Naive thymus-derived CD8-positive, alpha-beta T cell (primary cell): ENCODE data around the gene PFN4. TPM values are rescaled to one million over a fixed set of nuclear protein-coding genes. Genes with fewer than 3 reads are reported as not detected.
"Not testable (repeated sequence)": the region's sequence is repeated elsewhere in the genome, so short reads cannot be mapped to it uniquely, and the experiment has no call there.

Experiments
- ATAC-seq, 2 donors: fragments of 150-1000 bp; cut with Tn5 transposase in 1 of 2; sonication (Bioruptor Pico), chemical (Tn5 transposase) in 1 of 2; 1 replicate in 1 of 2; 2 replicates in 1 of 2; pipeline ENCODE4 v1.10.0; 2021; ENCODE audit warnings: mild to moderate bottlenecking in 2 of 2, moderate library complexity in 2 of 2
- POLR2A ChIA-PET: fragments of 350-600 bp; sonication (Branson Sonifier 250); formaldehyde crosslinking; loops from one replicate; lab custom pipeline; 2021; ENCODE audit warnings: antibody characterized with exemption; lab: Charles Lee
- DNase-seq, 10 donors: peaks; one replicate each; pipeline versions ENCODE4 v3.0.0 to v3.0.0-alpha.2; 2020 to 2022
- H3K27ac Mint-ChIP-seq, 10 donors: one replicate each; pipeline ENCODE4 v1.8.0; 2020 to 2022; ENCODE audit warnings: mild to moderate bottlenecking in 10 of 10, mixed read lengths in 10 of 10, moderate library complexity in 4 of 10, inconsistent platforms in 1 of 10
- H3K27me3 Mint-ChIP-seq, 5 donors: one replicate each; pipeline ENCODE4 v1.8.0; 2021 to 2022; ENCODE audit warnings: mixed read lengths in 5 of 5
- H3K36me3 Mint-ChIP-seq, 3 donors: one replicate each; pipeline ENCODE4 v1.8.0; 2020 to 2022; ENCODE audit warnings: mixed read lengths in 3 of 3, mild to moderate bottlenecking in 2 of 3, inconsistent platforms in 1 of 3
- H3K4me1 Mint-ChIP-seq, 4 donors: one replicate each; pipeline ENCODE4 v1.8.0; 2021 to 2022; ENCODE audit warnings: mixed read lengths in 4 of 4
- H3K4me3 Mint-ChIP-seq, 10 donors: one replicate each; pipeline ENCODE4 v1.8.0; 2020 to 2022; ENCODE audit warnings: mild to moderate bottlenecking in 10 of 10, mixed read lengths in 10 of 10, moderate library complexity in 6 of 10, inconsistent platforms in 1 of 10
- H3K9me3 Mint-ChIP-seq, 9 donors: one replicate each; pipeline ENCODE4 v1.8.0; 2020 to 2022; ENCODE audit warnings: mixed read lengths in 9 of 9, mild to moderate bottlenecking in 3 of 9, inconsistent platforms in 1 of 9, moderate library complexity in 1 of 9
- polyA plus RNA-seq, 3 donors: library from polyadenylated mRNA; unstranded; fragments of 300-500 nt; fragmentation: Illumina TruSeq; gene quantifications; one replicate each; pipeline ENCODE4 v1.2.3, GENCODE V29; 2021
- total RNA-seq, 8 experiments: library from RNA in 2 of 8; stranded (reverse) in 2 of 8; gene quantifications; one replicate each; pipeline ENCODE4 v1.2.3 and lab custom pipeline; 2021 to 2026

The PFN4 gene
- total and polyA plus RNA-seq, 5 experiments from 2014 or later: not detected

GRCh38 chr2:24109431-24109830, 13.7 kb downstream of the PFN4 start:
- H3K27me3 Mint-ChIP-seq, H3K4me3 Mint-ChIP-seq, H3K4me1 Mint-ChIP-seq, DNase-seq, POLR2A ChIA-PET, H3K27ac Mint-ChIP-seq, ATAC-seq: not testable (repeated sequence)
- Mint-ChIP-seq H3K9me3 (peaks cover 0 to 36% (median 14%) of the 10 kb centered on the region in 9 donors), H3K36me3 (peaks cover 0 to 28% (median 10%) of the 10 kb centered on the region in 3 donors)

DNA sequence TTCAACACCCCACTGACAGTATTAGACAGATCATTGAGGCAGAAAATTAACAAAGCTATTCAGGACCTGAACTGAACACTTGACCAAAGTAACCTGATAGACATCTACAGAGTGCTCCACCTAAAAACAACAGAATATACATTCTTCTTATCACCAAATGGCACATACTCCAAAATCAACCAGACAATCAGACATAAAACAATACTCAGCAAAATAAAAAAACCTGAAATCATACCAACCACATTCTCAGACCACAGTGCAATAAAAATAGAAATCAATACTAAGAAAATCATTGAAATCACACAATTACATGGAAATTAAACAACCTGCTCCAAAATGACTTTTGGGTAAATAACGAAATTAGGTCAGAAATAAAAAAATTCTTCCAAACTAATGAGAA, 15.8 kb downstream of the PFN4 start:
- Mint-ChIP-seq H3K4me1 (peaks cover 0 to 7% (median under 1%) of the 10 kb centered on the region in 4 donors), H3K36me3 (peaks cover 5 to 34% (median 20%) of the 10 kb centered on the region in 3 donors), H3K27ac (no peak overlapping the region), H3K27me3 (no peaks in the 10 kb centered on the region), H3K9me3 (peaks cover 0 to 36% (median 14%) of the 10 kb centered on the region in 9 donors), H3K4me3 (no peak overlapping the region)
- ATAC-seq (no peak), DNase-seq (no peak)
- POLR2A ChIA-PET: no interaction called here

DNA sequence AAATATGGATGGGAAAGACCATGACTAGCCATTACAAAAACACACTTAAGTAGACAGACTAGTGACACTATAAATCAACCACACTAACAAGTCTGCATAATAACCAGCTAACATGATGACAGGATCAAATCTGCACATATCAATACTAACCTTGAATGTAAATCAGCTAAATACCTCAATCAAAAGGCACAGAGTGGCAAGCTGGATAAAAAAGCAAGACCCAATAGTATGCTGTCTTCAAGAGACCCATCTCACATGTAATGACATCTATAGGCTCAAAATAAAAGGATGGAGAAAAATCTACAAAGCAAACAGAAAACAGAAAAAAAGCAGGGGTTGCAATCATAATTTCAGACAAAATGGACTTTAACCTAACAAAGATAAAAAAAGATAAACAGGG, 16.3 kb downstream of the PFN4 start:
- no peak for ATAC-seq
- peaks cover 0 to 7% (median under 1%) of the 10 kb centered on the region in 4 donors for H3K4me1 Mint-ChIP-seq
- POLR2A ChIA-PET: no interaction called here
- H3K9me3 Mint-ChIP-seq: peaks cover 0 to 36% (median 14%) of the 10 kb centered on the region in 9 donors
- H3K27ac Mint-ChIP-seq: no peak overlapping the region
- no peak for DNase-seq
- H3K36me3 Mint-ChIP-seq: peaks cover 9 to 38% (median 25%) of the 10 kb centered on the region in 3 donors
- H3K27me3 Mint-ChIP-seq: no peaks in the 10 kb centered on the region
- no peak overlapping the region for H3K4me3 Mint-ChIP-seq

DNA sequence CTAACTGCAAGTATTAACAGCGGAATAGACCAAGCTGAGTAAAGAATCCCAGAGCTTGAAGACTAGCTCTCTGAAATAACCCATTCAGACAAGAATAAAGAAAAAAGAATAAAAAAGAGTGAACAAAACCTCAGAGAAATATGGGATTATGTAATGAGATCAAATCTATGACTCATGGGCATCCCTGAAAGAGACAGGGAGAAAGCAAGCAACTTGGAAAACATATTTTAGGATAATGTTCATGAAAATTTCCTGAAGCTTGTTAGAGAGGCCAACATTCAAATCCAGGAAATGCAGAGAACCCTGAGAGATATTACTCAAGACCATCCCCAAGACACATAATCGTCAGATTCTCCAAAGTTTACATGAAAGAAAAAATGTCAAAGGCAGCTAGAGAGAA, 17.3 kb downstream of the PFN4 start:
- H3K27ac Mint-ChIP-seq: peak overlapping the region in 1 of 10 donors; percentile 66
- no peak for ATAC-seq

GRCh38 chr2:24104906-24105305, 18.2 kb downstream of the PFN4 start:
- Mint-ChIP-seq H3K4me1 (peaks cover 0 to 7% (median under 1%) of the 10 kb centered on the region in 4 donors), H3K9me3 (peaks cover 0 to 39% (median 15%) of the 10 kb centered on the region in 9 donors)

More for the DNA sequence above, 17.3 kb downstream of the PFN4 start:
- H3K4me3 Mint-ChIP-seq: no peak overlapping the region
- peaks cover 0 to 36% (median 14%) of the 10 kb centered on the region in 9 donors for H3K9me3 Mint-ChIP-seq
- POLR2A ChIA-PET: no interaction called here
- no peaks in the 10 kb centered on the region for H3K27me3 Mint-ChIP-seq
- peaks cover 0 to 7% (median under 1%) of the 10 kb centered on the region in 4 donors for H3K4me1 Mint-ChIP-seq
- DNase-seq: no peak
- peaks cover 13 to 39% (median 28%) of the 10 kb centered on the region in 3 donors for H3K36me3 Mint-ChIP-seq

GRCh38 chr2:24104110-24104650, 19.0 kb downstream of the PFN4 start:
- H3K4me3 Mint-ChIP-seq: no peak overlapping the region
- H3K36me3 Mint-ChIP-seq: peaks cover 16 to 37% (median 33%) of the 10 kb centered on the region in 3 donors
- no peak overlapping the region for H3K27ac Mint-ChIP-seq
- POLR2A ChIA-PET: interaction anchor here (0.5 kb wide), 1 partner anchor 20 kb away, joined by 3 read pairs; the partner anchor contains the start of gene TP53I3
- H3K4me1 Mint-ChIP-seq: peaks cover 0 to 7% (median under 1%) of the 10 kb centered on the region in 4 donors
- peaks cover 0 to 43% (median 18%) of the 10 kb centered on the region in 9 donors for H3K9me3 Mint-ChIP-seq
- DNase-seq: no peak
- H3K27me3 Mint-ChIP-seq: no peaks in the 10 kb centered on the region
- no peak for ATAC-seq

More at GRCh38 chr2:24104906-24105305, 18.2 kb downstream of the PFN4 start:
- no peak for ATAC-seq
- Mint-ChIP-seq H3K36me3 (peaks cover 16 to 39% (median 33%) of the 10 kb centered on the region in 3 donors), H3K27me3 (no peaks in the 10 kb centered on the region), H3K27ac (no peak overlapping the region), H3K4me3 (no peak overlapping the region)
- POLR2A ChIA-PET: no interaction called here
- no peak for DNase-seq

DNA sequence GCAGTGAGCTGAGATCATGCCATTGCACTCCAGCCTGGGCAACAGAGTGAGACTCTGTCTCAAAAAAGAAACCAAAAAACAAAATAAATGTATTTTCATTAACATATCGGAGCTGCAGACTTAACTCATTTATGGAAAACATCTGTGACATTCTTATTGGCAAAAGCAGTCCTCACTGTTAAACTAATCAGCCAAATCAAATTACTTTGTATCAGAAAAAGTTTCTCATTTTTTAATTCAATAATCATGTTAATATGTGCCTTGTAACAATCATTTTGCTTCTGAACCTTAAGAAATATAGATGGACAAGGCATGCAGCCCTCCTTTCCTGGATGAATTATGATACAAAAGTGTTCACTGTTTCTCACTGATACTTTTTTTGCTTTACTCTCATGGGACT, 20.5 kb downstream of the PFN4 start:
- peaks cover 16 to 36% (median 34%) of the 10 kb centered on the region in 3 donors for H3K36me3 Mint-ChIP-seq
- no peak overlapping the region for H3K27ac Mint-ChIP-seq
- H3K4me3 Mint-ChIP-seq: no peak overlapping the region
- H3K27me3 Mint-ChIP-seq: no peaks in the 10 kb centered on the region
- peaks cover 0 to 36% (median 11%) of the 10 kb centered on the region in 9 donors for H3K9me3 Mint-ChIP-seq
- peaks cover 0 to 7% (median 2%) of the 10 kb centered on the region in 4 donors for H3K4me1 Mint-ChIP-seq
- POLR2A ChIA-PET: no interaction called here
- DNase-seq (no peak), ATAC-seq (no peak)

GRCh38 chr2:24101992-24102391, 21.1 kb downstream of the PFN4 start:
- DNase-seq (no peak), ATAC-seq (no peak)

DNA sequence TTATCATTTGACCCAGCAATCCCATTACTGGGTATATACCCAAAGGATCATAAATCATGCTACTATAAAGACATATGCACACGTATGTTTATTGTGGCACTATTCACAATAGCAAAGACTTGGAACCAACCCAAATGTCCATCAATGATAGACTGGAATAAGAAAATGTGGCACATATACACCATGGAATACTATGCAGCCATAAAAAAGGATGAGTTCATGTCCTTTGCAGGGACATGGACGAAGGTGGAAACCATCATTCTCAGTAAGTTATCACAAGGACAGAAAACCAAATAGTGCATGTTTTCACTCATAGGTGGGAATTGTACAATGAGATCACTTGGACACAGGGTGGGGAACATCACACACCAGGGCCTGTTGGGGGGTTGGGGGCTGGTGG, 22.4 kb downstream of the PFN4 start:
- H3K27me3 Mint-ChIP-seq, DNase-seq, H3K4me3 Mint-ChIP-seq, ATAC-seq, H3K4me1 Mint-ChIP-seq, H3K27ac Mint-ChIP-seq, POLR2A ChIA-PET: not testable (repeated sequence)
- H3K36me3 Mint-ChIP-seq: peaks cover 22 to 37% (median 25%) of the 10 kb centered on the region in 3 donors
- H3K9me3 Mint-ChIP-seq: peaks cover 0 to 20% (median 5%) of the 10 kb centered on the region in 9 donors

More at GRCh38 chr2:24101992-24102391, 21.1 kb downstream of the PFN4 start:
- peaks cover 0 to 7% (median 2%) of the 10 kb centered on the region in 4 donors for H3K4me1 Mint-ChIP-seq
- POLR2A ChIA-PET: no interaction called here
- H3K4me3 Mint-ChIP-seq: no peak overlapping the region
- H3K27ac Mint-ChIP-seq: no peak overlapping the region
- H3K36me3 Mint-ChIP-seq: peaks cover 16 to 32% (median 31%) of the 10 kb centered on the region in 3 donors
- H3K9me3 Mint-ChIP-seq: peaks cover 0 to 29% (median 8%) of the 10 kb centered on the region in 9 donors
- no peaks in the 10 kb centered on the region for H3K27me3 Mint-ChIP-seq

GRCh38 chr2:24095171-24095677, 27.9 kb downstream of the PFN4 start:
- ATAC-seq, H3K4me1 Mint-ChIP-seq, H3K4me3 Mint-ChIP-seq: not testable (repeated sequence)

DNA sequence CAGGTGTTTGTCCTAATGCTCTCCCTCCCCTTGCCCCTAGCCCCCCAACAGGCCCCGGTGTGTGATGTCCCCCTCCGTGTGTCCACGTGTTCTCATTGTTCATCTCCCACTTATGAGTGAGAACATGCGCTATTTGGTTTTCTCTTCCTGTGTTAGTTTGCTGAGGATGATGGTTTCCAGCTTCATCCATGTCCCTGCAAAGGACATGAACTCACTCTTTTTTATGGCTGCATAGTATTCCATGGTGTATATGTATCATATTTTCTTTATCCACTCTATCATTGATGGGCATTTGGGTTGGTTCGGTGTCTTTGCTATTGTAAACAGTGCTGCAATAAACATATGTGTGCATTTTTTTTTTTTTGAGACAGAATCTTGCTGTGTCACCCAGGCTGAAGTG, 29.9 kb downstream of the PFN4 start:
- ATAC-seq, POLR2A ChIA-PET, H3K4me3 Mint-ChIP-seq, H3K27me3 Mint-ChIP-seq, H3K27ac Mint-ChIP-seq, H3K9me3 Mint-ChIP-seq, H3K4me1 Mint-ChIP-seq, DNase-seq: not testable (repeated sequence)
- peaks cover 6 to 25% (median 23%) of the 10 kb centered on the region in 3 donors for H3K36me3 Mint-ChIP-seq

More at GRCh38 chr2:24095171-24095677, 27.9 kb downstream of the PFN4 start:
- H3K27me3 Mint-ChIP-seq, DNase-seq, POLR2A ChIA-PET, H3K27ac Mint-ChIP-seq: not testable (repeated sequence)
- peaks cover 8 to 21% (median 18%) of the 10 kb centered on the region in 3 donors for H3K36me3 Mint-ChIP-seq
- peaks cover 0 to 15% (median 4%) of the 10 kb centered on the region in 9 donors for H3K9me3 Mint-ChIP-seq

GRCh38 chr2:24088821-24089359, 34.2 kb downstream of the PFN4 start:
- Mint-ChIP-seq H3K27me3 (peaks cover 0 to 3% (median 0%) of the 10 kb centered on the region in 5 donors), H3K4me1 (peaks cover 5 to 11% (median 10%) of the 10 kb centered on the region in 4 donors), H3K9me3 (no peaks in the 10 kb centered on the region), H3K36me3 (peaks cover 0 to 19% (median 12%) of the 10 kb centered on the region in 3 donors), H3K4me3 (no peak overlapping the region), H3K27ac (no peak overlapping the region)
- ATAC-seq (no peak), DNase-seq (no peak)
- POLR2A ChIA-PET: no interaction called here

- H3K4me3 Mint-ChIP-seq: no peak overlapping the region
- POLR2A ChIA-PET: no interaction called here
- peaks cover 0 to 20% (median 9%) of the 10 kb centered on the region in 3 donors for H3K36me3 Mint-ChIP-seq
- H3K27ac Mint-ChIP-seq: no peak overlapping the region
- no peaks in the 10 kb centered on the region for H3K9me3 Mint-ChIP-seq
- peaks cover 0 to 3% (median 0%) of the 10 kb centered on the region in 5 donors for H3K27me3 Mint-ChIP-seq
- peaks cover 7 to 18% (median 16%) of the 10 kb centered on the region in 4 donors for H3K4me1 Mint-ChIP-seq
- ATAC-seq: no peak
- DNase-seq: no peak
These were observed 36.1 kb downstream of the PFN4 start for GRCh38 chr2:24087032-24087431.
